ENCODE results near the gene FBXW9.
A peak's percentile ranks its signal among the peaks of the same experiment; 100 is the strongest.
"Not testable (repeated sequence)": the region's sequence is repeated elsewhere in the genome, so short reads cannot be mapped to it uniquely, and the experiment has no call there.

The FBXW9 gene

GRCh38 chr19:12680034-12680433 is 16.4 kb downstream of the FBXW9 start:
- DNase-seq = no peak

- not testable (repeated sequence) for DNase-seq
Observed at GRCh38 chr19:12678039-12678438, 18.4 kb downstream of the FBXW9 start.

DNA sequence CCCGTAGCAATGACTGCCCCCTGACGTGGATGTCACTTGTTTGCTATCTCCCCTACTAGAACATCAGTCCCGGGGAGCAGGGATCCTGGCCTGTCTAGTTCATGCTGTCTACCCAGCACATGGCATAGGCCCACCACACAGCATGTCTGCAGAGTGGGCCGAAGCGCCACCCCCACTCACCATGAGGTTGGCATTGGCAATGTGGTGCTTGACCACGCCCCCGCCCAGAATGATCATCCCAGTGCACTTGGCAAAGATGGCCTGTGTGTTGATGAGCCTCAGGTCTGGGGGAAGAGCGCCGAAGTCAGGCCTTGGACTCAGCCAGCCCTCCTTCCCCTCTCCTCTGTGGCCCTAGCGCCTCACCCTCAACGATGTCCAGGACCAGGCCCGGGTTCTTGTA is 19.5 kb downstream of the FBXW9 start:
- no peak for DNase-seq

GRCh38 chr19:12676384-12676792 is 20.0 kb downstream of the FBXW9 start:
- DNase-seq = peak; percentile 63 to 82 (median 71)

DNA sequence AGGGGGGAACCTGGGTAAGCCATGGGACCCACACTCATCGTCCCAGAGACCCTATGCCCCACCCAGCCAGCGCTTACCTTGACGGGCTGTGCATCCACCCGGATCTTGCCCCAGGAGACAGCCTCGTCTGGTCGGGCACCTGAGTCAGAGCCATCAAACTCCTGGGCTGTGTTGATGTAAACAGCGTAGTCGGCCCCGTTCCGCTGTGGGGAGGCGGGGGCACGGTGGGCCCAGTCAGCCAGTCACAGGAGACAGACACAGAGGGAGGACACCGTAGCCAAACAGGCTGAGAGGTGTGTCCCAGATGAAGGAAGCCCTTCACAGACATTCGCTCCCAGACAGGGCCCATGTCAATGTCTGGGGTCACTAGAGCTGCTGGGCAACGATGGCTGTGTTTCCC is 20.5 kb downstream of the FBXW9 start:
- no peak for DNase-seq

DNA sequence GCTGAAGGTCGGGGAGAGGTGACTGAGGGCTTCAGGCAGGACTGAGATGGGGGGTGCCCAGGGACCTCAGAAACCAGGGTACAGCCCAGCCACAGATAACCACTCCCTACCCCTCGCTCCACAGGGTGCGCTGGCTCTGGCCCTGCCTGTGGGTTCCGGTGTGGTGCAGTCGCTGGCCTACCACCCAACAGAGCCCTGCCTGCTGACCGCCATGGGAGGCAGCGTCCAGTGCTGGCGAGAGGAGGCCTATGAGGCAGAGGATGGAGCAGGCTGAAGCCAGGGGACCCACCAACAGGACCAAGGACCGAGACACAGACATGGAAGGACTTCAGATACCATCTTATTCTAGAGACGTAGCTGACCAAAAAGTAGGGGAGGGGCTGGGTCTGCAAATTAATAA is 21.0 kb downstream of the FBXW9 start:
- DNase-seq = no peak

- no peak for DNase-seq
Observed at GRCh38 chr19:12672744-12673143, 23.7 kb downstream of the FBXW9 start.

DNA sequence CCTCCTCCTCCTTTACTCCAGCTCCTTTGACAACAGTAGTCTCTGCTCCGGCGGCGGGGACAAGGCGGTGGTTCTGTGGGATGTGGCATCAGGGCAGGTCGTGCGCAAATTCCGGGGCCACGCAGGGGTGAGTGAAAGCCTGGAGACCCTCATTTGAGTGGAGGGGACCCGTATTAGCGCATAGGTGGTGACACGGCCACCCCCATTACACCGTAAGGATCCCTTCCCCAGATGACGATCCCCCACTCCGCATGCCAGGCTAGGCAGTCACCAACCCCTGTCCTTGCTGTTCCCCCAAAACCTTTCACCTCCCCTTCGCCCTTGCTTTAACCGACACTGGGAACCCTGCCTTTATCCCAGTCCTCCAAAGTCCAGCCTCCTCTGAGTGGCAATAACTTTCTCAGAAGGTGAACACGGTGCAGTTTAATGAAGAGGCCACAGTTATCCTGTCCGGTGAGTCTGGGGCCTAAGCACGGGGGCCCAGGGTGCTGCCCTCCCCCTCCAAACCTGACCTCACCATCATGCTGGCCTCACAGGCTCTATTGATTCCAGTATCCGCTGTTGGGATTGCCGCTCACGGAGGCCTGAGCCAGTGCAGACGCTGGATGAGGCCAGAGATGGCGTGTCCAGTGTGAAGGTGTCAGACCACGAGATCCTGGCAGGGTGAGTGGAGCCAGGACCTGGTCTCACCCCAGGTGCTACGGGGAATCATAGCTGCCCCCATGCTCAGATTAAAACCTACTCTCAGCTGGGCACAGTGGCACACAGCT is 26.1 kb downstream of the FBXW9 start:
- no peak for DNase-seq

GRCh38 chr19:12669270-12670158 is 26.9 kb downstream of the FBXW9 start:
- peak; percentile 41 to 81 (median 62) for DNase-seq

GRCh38 chr19:12668932-12669269 is 27.5 kb downstream of the FBXW9 start:
- peak; percentile 54 to 78 (median 69) for DNase-seq

DNA sequence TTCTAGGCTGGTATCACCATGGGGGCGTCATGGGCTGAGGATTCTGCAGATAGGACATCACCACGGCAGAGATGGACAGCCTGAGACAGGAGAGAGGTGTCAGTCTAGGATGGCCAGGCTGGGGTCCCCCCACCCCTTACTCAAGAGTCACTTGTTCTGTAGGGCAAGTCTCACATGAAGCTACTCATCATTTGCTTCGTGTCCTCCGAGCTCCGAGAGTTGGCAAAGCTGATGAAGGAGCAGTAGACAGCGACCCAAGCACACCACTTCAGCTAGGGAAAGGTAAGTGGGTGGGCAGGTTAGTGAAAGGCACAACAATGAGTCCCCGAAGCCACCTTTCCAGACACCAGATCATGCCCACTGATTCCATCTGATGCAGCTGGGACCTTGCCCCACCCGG is 28.1 kb downstream of the FBXW9 start:
- DNase-seq = no peak

DNA sequence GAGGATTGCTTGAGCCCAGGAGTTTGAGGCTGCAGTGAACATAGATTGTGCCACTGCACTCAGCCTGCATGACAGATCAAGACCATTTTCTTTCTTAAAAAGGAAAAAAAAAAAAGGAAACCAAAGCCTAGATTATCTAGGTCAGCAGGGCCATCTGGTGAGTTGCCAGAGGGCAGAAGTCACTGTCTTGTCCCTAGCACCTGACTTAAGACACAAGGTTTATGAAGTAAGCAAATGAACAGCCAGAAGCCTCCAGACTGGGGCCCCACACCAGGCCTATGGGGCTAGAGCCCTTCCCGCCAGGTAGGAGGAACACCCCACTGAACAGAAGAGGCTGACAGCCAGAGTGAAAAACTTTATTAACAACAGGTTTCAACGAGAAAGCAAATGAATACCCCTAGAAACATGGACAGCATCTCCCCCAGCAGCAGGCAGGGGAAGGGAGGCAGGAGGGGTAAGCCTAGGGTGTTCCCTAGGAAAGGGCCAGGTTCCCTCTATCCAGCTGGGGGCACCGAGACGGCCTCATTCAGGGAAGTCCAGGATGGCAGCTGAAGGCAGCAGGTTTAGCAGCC is 28.6 kb downstream of the FBXW9 start:
- DNase-seq = no peak

- DNase-seq = peak; percentile 68 to 81 (median 71)
Observed at GRCh38 chr19:12666265-12667048, 30.0 kb downstream of the FBXW9 start, which contains the start of the genes MAN2B1 and WDR83. TSS of gene MAN2B1 (minus strand) at chr19:12666742. CDS start at chr19:12666701, 41 bp downstream. TSS of gene WDR83 (plus strand) at chr19:12666807. CDS start at chr19:12669791, 2,984 bp downstream.

GRCh38 chr19:12665671-12666264 is 30.7 kb downstream of the FBXW9 start:
- DNase-seq = peak in 1 of 5 donors; percentile 25

- DNase-seq = peak in 3 of 5 donors; percentile 29 to 78 (median 45)
Observed at GRCh38 chr19:12665281-12665573, 31.2 kb downstream of the FBXW9 start.

DNA sequence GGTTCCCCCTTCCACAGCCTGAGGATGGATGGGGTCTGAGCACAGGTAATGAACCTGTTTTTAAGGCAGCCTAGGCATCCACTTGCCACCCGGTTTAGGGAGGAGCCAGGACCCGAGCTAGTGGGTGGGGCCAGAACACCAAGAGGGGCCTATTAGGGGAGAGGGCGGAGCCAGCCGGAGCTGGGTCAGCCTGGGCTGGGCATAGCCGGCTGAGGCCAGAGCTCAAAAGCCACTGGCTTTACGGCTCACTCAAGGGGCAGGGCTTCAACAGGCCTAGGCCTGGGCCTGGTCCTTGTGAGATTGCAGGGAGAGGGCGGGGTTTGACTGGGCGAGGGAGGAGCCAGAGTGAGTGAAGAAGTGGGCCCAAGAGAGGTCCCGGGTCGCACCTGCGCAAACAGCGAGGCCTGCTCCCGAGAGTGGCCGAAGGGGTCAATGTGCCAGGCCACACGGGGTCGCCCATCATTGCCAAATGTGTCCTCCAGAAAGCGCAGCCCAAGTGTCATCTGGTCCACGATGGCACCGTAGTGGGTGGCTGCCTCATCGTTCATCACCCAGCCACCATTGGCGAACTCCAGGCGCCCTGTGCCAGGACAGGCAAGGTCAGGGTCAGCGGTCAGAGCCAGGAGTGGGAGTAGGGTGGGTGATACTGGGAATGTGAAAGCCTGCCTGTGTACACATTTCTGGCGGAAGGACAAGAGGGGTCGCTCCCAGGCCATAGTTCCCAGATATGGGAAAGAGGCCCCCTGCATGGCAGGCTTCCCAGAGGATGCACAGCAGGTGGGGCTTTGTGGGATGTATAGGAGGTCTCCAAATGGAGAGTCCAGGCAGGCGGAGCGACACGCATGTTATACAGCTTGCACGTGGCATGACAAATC is 31.8 kb downstream of the FBXW9 start:
- DNase-seq = no peak

DNA sequence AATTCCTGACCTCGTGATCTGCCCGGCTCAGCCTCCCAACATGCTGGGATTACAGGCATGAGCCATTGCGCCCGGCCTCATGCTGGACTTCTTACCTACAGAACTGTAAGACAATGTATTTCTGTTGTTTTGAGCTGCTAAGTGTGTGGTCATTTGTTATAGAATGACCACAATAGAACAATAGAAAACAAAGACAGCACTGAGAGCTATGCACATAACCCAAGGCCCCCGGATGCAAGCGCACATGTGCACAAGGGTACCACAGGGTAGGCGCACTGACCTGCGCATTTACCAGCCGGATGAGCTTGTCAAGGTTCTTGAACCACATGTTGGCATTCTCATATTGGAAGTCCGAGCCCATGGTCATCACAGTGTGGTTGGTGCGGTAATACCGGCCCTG is 35.5 kb downstream of the FBXW9 start:
- DNase-seq = no peak

- no peak for DNase-seq
Observed at GRCh38 chr19:12657966-12658365, 38.5 kb downstream of the FBXW9 start.

GRCh38 chr19:12656899-12657571 is 39.4 kb downstream of the FBXW9 start:
- DNase-seq = no peak

DNA sequence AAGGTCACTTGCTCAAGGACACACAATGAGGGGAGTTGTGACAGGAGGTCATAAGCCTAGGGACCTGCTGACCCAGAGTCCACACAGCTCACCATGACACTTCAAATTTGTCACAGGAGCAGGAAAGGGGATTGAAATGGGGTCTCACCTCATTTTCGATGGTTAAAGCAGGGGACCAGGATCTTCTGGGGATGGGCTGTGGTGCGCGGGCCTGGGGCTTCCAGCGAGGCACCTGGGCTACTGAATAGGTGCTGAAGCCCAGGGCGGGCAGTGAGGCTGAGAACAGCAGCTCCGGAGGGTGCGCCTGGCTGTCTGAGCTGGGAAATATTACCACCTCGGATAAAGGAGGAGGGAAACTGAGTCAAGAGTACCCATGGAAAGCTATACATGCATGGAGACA is 40.9 kb downstream of the FBXW9 start:
- no peak for DNase-seq

DNA sequence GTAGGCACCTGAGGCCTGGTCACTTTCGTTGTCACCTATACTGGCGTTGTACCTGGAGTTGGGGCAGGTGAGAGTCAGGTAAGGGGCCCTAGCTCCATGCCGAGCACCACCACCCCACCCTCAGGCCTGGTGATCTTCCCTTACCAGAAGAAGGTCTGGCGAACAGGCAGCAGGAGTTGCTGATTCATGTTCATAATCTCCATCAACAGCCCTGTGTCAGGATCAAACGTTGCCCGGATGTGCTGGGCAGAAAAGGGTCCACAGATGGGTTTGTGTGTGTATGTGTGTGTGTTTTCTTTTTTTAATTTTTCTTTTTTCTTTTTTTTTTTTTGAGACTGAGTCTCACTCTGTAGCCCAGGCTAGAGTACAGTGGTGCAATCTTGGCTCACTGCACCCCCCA is 44.2 kb downstream of the FBXW9 start:
- no peak for DNase-seq
